GM18505 (cell line): Measurements from ENCODE around the gene MPPED2.

Experiments used
- ATAC-seq: cut with Tn5 transposase; IDR thresholded peaks from one replicate; pipeline ENCODE4 v1.9.1; 2021; ENCODE audit not compliant: unreplicated experiment
- POLR2A ChIP-seq: IDR thresholded peaks from 4 replicates; pipeline ENCODE4 v1.6.1; 2011; ENCODE audit warnings: borderline replicate concordance; ENCODE audit not compliant: insufficient read depth, insufficient read length; ENCODE audit errors: extremely low read depth

MPPED2 gene

DNA sequence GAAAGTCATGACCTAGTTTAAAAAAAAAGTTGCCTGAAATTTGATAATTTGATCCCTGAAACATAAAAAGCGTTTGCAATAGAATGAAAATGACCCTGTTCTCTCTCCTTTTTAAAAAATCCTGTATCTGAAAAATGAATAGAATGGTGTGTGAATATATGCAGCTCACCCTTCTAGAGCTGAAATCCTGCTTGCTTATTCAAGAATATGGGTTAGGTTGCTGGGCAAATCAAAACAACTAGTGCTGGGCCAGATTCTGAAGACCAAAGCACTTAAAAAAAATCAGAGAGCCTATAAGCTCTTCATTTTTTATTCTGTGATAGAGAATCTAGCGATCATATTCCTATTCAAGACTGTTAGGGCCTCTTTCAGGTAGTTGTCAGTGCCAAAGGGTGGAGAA lies 131.6 kb downstream of the MPPED2 start:
- TF ChIP-seq POLR2A, result no peak
- ATAC-seq, result no peak

DNA sequence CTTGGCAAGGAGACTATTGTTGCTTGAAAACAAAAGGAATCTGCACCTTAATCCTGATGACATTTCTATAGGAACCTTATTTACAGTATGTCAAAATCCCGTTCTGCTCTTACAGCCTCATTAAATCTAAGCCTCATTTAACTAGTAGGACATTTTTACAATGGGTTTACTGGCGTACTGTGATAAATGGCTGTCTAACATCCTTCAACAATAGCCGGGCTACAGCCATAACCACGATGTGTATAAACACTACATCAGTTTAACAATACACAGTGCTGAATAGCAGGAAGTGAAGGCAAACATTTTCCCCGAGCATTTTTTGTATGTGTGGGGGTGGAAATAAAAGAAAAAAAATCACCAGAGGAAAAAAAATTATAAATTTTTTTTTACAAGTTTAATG lies 132.0 kb downstream of the MPPED2 start:
- ATAC-seq, result no peak
- no peak for TF ChIP-seq POLR2A

DNA sequence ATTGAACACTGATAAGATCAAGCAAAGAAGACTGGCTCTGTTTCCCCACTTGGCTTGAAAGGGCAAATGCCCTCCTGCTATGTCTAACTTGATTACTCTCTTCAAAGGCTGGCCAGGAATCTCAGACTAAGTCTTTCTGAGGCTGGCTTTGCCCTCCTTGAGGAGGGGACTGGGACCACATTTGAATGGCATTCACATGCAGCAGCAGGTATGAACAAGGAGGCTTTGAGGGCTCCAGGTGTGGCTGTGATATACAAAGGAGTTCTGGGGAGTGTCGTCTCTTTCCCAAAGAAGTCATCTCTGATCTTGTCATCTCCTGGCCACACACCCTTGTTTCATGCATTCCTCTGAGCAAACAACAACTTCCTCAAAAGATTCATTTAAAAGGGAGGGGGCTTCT lies 132.4 kb downstream of the MPPED2 start:
- ATAC-seq, result no peak
- TF ChIP-seq POLR2A, result no peak

DNA sequence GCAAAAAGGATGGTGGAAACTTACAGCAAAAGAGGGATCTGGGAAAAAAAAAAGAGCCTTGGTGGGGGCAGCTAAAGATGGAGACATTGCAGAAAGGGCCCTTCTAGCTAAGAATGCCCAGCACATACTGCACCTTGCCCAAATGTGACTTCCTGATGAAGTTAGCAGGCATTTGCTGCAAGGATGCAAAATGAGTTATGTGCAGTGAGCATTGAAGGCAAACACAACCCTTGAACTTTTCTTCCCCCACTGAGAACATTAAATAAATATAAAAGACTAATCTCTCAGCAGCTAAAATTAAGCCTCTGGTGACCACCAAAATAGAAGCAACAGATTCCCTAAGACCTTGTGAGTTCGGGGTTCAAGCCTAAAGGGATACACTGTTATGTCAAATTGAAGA lies 133.3 kb downstream of the MPPED2 start:
- ATAC-seq, result no peak
- no peak for TF ChIP-seq POLR2A

DNA sequence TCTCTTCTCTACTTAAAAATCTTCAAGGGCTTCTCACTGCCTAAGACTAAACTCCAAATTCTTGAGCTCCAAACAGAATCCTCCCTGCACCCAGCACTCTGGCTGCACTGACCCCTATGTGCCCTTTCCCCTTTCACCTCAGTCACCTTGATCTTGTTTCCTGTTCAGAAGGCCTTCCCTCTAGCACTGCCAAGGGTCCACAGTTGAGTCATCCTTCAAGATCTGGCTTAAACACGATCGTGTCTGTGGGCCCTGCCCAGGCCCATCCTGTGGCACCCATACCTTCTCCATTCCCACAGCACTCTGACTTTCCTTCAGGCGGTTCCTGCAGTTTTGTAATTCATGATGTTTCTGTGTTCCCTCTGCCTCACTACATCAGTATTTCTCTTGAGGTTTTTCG lies 134.0 kb downstream of the MPPED2 start:
- no peak for ATAC-seq

DNA sequence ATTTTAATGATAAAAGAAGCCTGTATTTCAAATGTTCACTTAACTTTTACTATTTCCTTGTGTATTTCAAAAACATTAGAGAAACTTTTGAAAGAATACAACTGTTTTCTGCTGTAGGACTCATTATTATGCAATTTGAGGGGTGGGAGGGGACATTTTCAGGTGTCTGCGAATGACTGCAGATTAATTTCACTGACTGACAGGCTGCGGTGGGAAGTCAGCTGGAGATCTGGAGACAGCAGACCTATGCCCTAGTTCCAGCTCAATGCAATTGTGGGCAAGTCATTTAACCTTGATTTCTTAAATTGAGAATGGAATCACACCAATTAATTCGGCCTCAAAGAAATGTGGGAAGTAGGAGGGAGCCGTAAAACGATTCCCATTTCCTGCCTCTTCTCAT lies 134.5 kb downstream of the MPPED2 start:
- TF ChIP-seq POLR2A, result no peak
- ATAC-seq, result no peak

More for the DNA sequence above, 134.0 kb downstream of the MPPED2 start:
- TF ChIP-seq POLR2A, result no peak

DNA sequence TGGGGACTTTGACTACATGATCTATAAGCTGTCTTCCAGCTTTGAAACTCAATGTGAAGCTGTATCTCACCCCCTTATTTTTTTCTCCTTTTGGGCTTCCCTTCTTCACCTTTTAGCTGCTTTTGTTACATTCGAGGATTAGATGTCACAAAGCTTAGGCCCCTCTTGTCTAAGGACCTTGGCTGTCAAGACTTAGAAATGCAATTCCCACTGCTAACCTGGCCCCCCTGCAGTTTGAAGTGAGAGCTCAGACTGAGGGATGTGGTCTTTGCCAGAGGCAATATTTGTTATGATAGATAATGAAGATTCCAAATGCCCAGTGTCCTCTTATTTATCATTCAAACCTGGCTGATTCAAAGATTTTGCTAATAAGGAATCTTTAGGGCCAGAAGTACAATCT lies 135.0 kb downstream of the MPPED2 start:
- no peak for TF ChIP-seq POLR2A
- ATAC-seq, result no peak

DNA sequence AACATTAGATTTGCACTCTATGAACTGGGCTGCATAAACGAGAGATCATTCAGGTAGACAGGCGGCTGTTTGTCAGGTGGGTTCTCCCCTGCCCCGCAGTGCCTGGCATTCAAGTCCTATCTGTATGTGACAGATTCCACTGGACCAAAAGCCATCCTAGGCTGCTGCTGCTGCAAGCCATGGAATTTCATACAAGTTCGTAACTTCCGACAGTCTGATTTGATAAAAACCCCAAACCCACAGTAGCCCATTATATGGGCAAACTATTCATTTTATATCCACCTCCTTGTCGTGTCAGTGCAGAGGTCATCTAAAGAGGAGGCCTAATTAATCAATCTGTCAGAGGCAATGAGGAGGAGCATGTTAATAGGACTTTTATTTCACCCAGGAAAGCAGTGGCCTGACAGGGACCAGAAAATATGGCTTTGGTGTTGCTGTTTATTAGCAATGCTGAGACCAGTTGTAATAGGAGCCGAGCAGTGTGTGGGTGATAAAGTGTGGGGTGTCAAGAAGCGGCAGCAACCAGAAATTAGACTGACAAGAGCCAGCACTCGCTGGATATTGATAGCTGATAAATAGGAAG lies 139.0 kb downstream of the MPPED2 start:
- TF ChIP-seq POLR2A, result no peak
- no peak for ATAC-seq

DNA sequence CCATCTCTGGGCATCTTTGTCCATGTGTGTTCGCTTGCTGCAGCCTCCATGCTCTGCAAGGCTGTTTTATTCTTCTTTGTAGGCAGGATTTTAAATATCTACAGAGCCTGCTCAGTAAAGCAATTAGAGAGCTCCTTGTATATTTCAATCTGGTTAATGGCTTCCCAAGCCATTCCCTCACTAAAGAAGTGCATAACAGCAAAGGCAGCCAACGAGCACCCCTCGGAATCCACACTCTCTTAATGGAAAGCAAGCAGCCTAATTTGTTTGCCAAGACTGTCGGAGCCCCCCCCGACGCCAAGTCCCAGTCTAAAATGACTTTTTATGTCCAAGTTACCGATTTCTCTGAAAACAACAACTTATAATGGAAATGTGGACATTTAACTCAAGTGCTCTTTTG lies 139.6 kb downstream of the MPPED2 start:
- no peak for TF ChIP-seq POLR2A
- ATAC-seq, result no peak

DNA sequence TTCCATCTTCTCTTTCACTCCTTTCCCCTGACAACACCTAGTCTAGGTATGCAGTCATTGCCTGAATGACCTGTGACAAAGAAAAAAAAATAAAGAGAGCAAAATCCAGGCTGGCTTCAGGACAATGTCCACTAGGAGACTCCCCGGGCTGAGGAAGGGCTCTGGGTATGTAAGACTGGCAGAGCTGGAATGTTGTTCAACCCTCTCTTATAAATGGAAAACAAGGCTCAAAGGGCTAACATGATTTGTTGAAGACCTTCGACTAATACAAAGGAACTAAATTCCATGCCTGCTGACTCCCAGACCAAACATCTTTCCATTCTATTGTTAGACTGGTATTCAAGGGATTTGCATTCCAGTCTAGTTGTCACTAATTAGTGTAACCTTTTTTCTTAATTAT lies 141.1 kb downstream of the MPPED2 start:
- no peak for TF ChIP-seq POLR2A
- ATAC-seq, result no peak

DNA sequence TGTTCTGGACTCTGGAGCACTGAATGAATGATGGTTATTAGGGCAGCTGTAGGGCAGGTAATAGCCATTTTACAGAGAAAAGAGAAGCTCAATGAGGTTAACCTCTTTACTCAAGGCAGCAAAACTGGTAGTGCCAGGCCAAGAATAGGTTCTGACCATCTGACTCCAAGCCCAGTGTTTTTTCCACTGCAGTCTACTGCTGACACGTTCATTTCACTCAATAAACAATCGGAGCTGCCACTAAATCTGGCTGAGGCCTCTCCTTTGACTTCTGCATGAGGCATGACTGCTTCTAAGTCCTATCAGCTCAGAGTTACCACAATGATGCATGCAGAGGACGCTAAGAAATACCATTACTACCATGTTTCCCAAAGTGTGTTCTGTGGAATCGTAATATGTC lies 145.6 kb downstream of the MPPED2 start:
- no peak for TF ChIP-seq POLR2A
- no peak for ATAC-seq

DNA sequence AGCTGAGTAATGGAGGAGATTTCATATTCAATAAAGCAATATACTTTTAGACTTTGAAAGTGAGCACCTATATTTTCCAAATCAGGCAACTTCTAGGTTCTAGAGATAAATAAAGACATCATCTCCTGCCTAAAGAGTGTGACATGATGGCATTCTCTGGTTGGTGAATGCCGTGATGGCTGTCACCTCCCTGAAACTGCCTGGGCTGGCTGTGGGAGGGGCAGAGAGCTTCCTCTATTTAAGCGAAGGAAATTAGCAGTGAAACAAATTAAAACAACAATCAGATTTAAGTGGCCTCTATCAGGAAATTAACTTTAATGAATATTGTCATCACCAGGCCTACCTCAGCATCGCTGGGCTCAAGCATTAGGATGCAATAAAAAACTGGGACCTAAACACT lies 149.4 kb downstream of the MPPED2 start:
- no peak for TF ChIP-seq POLR2A
- no peak for ATAC-seq

DNA sequence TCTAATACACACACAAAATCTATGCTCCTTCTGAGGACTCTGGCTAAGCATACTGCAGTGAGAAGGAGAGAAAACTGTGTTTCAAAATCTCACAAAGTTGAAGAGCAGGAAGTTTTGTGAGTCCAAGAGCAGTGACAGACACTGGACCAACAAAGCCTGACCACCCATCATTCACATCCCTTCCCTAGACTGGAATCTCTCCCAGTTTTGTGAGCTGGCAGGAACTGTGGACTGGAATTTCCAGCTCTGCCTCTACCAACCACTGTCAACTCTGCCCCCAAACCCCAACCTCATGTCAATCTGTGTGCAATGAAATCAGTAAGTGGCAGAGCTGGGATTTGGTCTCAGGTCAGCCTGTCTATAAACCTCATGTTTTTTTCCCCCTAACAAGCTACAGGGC lies 150.7 kb downstream of the MPPED2 start:
- no peak for ATAC-seq
- no peak for TF ChIP-seq POLR2A

DNA sequence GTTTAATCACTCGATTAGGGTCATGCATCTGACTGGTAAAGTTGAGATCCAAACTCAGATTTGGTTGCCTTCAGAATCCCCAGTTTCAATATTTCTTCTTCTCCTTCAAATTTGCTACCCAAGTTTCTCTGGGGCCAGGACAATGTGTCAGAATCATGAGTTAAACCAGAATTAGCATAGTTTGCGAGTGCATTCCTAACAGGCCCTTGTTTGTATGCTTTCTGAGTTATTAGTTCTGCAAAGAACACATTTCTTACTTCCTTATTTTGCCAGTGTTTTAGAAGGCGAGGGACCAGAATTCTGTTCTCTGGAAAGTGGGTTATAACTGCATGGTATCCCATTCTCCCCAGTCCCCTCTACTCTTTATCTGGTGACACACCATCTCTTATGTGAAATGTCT lies 151.3 kb downstream of the MPPED2 start:
- TF ChIP-seq POLR2A, result no peak
- no peak for ATAC-seq

DNA sequence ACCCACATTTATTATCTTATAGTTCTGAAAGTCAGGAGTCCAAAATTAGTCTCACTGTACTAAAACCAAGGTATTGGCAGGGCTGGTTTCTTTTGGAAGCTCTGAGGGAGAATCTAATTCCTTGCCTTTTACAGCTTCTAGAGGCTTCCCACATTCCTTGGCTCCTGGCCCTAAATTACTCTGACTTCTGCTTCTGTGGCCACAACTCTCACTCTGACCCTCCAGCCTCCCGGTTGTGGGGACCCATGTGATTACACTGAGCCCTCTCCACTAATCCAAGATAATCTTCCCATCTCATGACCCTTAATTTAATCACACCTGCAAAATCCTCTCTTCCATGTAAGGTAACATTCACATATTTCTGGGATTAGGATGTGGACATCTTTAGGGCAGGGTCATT lies 152.3 kb downstream of the MPPED2 start:
- TF ChIP-seq POLR2A, result no peak
- ATAC-seq, result no peak

DNA sequence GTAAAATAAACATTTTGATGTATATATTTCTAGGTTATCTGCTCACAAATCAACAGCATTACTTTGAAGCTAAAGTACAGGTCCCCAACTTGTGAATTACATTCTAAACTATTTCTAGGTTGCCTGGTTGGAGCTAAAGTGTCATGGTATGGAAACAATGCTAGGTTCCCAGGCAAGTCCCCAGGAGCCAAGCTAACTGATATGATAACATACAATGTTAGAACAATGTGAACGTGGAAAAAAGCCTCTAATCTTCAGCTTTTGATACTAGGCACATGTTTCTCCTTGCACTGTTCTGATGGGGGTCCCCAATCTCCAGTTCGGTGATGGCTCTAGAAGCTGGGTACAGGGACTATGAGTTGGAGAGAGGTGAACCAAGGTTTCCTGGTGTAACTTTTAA lies 153.4 kb downstream of the MPPED2 start:
- no peak for ATAC-seq
- TF ChIP-seq POLR2A, result no peak

DNA sequence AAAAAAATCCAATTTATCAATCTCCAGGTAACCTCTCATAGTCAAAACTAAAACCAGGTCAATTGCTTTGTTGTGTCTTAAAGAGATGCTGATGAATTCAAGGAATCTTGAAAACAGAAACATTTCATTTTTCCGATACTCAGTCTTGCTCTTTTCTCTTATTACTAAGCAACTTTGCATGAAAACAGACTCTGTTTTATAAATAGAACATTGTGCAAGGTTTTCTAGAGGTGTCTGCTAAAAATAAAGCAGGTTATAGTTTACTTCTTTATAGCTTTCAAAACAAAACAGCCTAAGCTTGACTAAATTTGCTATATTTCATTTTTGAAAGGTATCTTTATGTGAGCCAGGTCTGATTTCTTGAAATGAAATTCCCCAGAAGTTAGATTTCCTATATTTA lies 154.0 kb downstream of the MPPED2 start:
- ATAC-seq, result no peak

More for the DNA sequence above, 154.0 kb downstream of the MPPED2 start:
- no peak for TF ChIP-seq POLR2A
